HepG2 (cell line): ENCODE measurements around the gene NTM. TPM values are rescaled to one million over a fixed set of nuclear protein-coding genes. Genes with fewer than 3 reads are reported as not detected.

Experiments
- ATAC-seq: fragments of 200-7000 bp; cut with Tn5 transposase; 3 replicates; pipeline ENCODE4 v1.9.1; 2020; ENCODE audit warnings: mild to moderate bottlenecking, moderate library complexity
- BruUV-seq: library from RNA; stranded (reverse); fragments of 400-500 nt; replicated peaks from 2 replicates; lab custom pipeline; 2021; lab: Mats Ljungman, UMichigan
- CTCF ChIA-PET: fragments of 300-600 bp; formaldehyde crosslinking; extraction: SDS; loops from one replicate; lab custom pipeline; 2021; ENCODE audit warnings: low total read pairs, inconsistent platforms, low intra/inter-chr PET ratio; lab: Yijun Ruan, JAX
- POLR2A ChIA-PET: fragments of 350-600 bp; sonication (Branson Sonifier 250); formaldehyde crosslinking; loops from one replicate; lab custom pipeline; 2020; ENCODE audit warnings: antibody characterized with exemption, inconsistent platforms; lab: Yijun Ruan, JAX
- DNase-seq: peaks from one replicate; pipeline ENCODE4 v3.0.0-alpha.2; 2015; ENCODE audit warnings: low spot score
- FAIRE-seq: peaks from 3 replicates; lab custom pipeline; 2011; peaks lifted over from hg19 to GRCh38; lab: Jason Lieb, UNC
- H2AFZ ChIP-seq: one replicate; pipeline ENCODE4 v1.6.1; 2011; ENCODE audit warnings: low read length, inconsistent platforms
- H3K27ac ChIP-seq: fragments of 300-600 bp; 3 replicates; pipeline ENCODE4 v1.8.0; 2011; ENCODE audit warnings: mixed run types, mild to moderate bottlenecking, mixed read lengths, low read length, inconsistent platforms; ENCODE audit not compliant: insufficient read depth; ENCODE audit errors: extremely low read length
- H3K27me3 ChIP-seq, 2 experiments: fragments of 200-600 bp in 1 of 2; 2 replicates in 1 of 2; 3 replicates in 1 of 2; pipeline versions ENCODE4 v1.6.0 to v1.8.0; 2011; ENCODE audit warnings: low read length in 2 of 2, mild to moderate bottlenecking in 2 of 2, moderate library complexity in 2 of 2, inconsistent platforms in 1 of 2; ENCODE audit not compliant: insufficient read depth in 2 of 2, control insufficient read depth in 1 of 2
- H3K36me3 ChIP-seq, 2 experiments: fragments of 200-600 bp in 1 of 2; replicated peaks in 1 of 2; 2 replicates in 1 of 2; 3 replicates in 1 of 2; pipeline versions ENCODE4 v1.5.1 to v1.8.0; 2011; ENCODE audit warnings: low read length in 2 of 2, inconsistent platforms in 1 of 2; ENCODE audit not compliant: insufficient read depth in 2 of 2, control insufficient read depth in 1 of 2
- H3K4me1 ChIP-seq: 2 replicates; pipeline ENCODE4 v1.5.1; 2012; ENCODE audit warnings: low read length, inconsistent platforms; ENCODE audit not compliant: insufficient read depth
- H3K4me2 ChIP-seq: 2 replicates; pipeline ENCODE4 v1.6.0; 2011; ENCODE audit warnings: low read depth, low read length, inconsistent platforms
- H3K4me3 ChIP-seq, 3 experiments: fragments of 200-600 bp in 1 of 3; sonication (generic), shearing (Covaris generic) in 1 of 3; replicated peaks in 1 of 3; 2 replicates each; pipeline ENCODE4 v1.5.1; 2011 to 2016; ENCODE audit warnings: low read length in 3 of 3, inconsistent platforms in 2 of 3, low read depth in 2 of 3, mild to moderate bottlenecking in 2 of 3, control low read depth in 1 of 3, mixed read lengths in 1 of 3; ENCODE audit not compliant: insufficient read depth in 1 of 3
- H3K79me2 ChIP-seq: one replicate; pipeline ENCODE4 v1.6.1; 2011; ENCODE audit warnings: low read length, inconsistent platforms; ENCODE audit not compliant: insufficient read depth
- H3K9ac ChIP-seq: 2 replicates; pipeline ENCODE4 v1.6.0; 2011; ENCODE audit warnings: mild to moderate bottlenecking, low read depth, low read length, inconsistent platforms; ENCODE audit not compliant: insufficient read depth
- H3K9me3 ChIP-seq: 2 replicates; pipeline ENCODE4 v1.5.1; 2012; ENCODE audit warnings: mild to moderate bottlenecking, low read length
- H4K20me1 ChIP-seq: 2 replicates; pipeline ENCODE4 v1.6.0; 2011; ENCODE audit warnings: inconsistent platforms, mild to moderate bottlenecking, low read length, moderate library complexity; ENCODE audit not compliant: insufficient read depth
- CSRNP2 ChIP-seq: sonication (generic); formaldehyde crosslinking; conservative IDR thresholded peaks from 2 replicates; pipeline ENCODE4 v1.8.0; 2022; ENCODE audit warnings: low read depth, missing genetic modification reagents
- IKZF5 ChIP-seq: IDR thresholded peaks from 2 replicates; pipeline ENCODE4 v1.6.1; 2018; ENCODE audit warnings: missing genetic modification reagents, mild to moderate bottlenecking, missing compliant biosample characterization
- NBN ChIP-seq: fragments of 450-650 bp; conservative IDR thresholded peaks from 2 replicates; pipeline ENCODE4 v1.6.1; 2017
- PAX8 ChIP-seq: sonication (generic); formaldehyde crosslinking; IDR thresholded peaks from 2 replicates; pipeline ENCODE4 v1.8.0; 2022; ENCODE audit warnings: mild to moderate bottlenecking, missing genetic modification reagents, borderline replicate concordance
- PHF20 ChIP-seq: sonication (generic); formaldehyde crosslinking; IDR thresholded peaks from 2 replicates; pipeline ENCODE4 v1.5.0; 2020; ENCODE audit warnings: mild to moderate bottlenecking, missing genetic modification reagents
- PHF8 ChIP-seq: sonication (generic); formaldehyde crosslinking; IDR thresholded peaks from 2 replicates; pipeline ENCODE4 v1.5.0; 2020; ENCODE audit warnings: missing genetic modification reagents
- POLR2A ChIP-seq, 2 experiments: IDR thresholded peaks; 2 replicates each; pipeline ENCODE4 v1.6.1; 2011; ENCODE audit warnings: low read depth in 2 of 2, low read length in 2 of 2, mild to moderate bottlenecking in 1 of 2, moderate library complexity in 1 of 2; ENCODE audit not compliant: insufficient read depth in 1 of 2
- RORA ChIP-seq: sonication (generic); formaldehyde crosslinking; IDR thresholded peaks from 2 replicates; pipeline ENCODE4 v1.5.0; 2020; ENCODE audit warnings: mild to moderate bottlenecking, missing genetic modification reagents, moderate library complexity
- SMARCC2 ChIP-seq: fragments of 450-650 bp; IDR thresholded peaks from 2 replicates; pipeline ENCODE4 v1.6.1; 2017; ENCODE audit warnings: antibody characterized with exemption, mild to moderate bottlenecking
- STAG1 ChIP-seq: sonication (generic); formaldehyde crosslinking; IDR thresholded peaks from 2 replicates; pipeline ENCODE4 v1.4.0; 2020; ENCODE audit warnings: missing genetic modification reagents
- THRA ChIP-seq: sonication (generic); formaldehyde crosslinking; IDR thresholded peaks from 2 replicates; pipeline ENCODE4 v1.4.0; 2020; ENCODE audit warnings: missing genetic modification reagents, borderline replicate concordance
- TOE1 ChIP-seq: sonication (generic); formaldehyde crosslinking; IDR thresholded peaks from 2 replicates; pipeline ENCODE4 v1.4.0; 2020; ENCODE audit warnings: mild to moderate bottlenecking, missing genetic modification reagents
- ZNF232 ChIP-seq: sonication (generic); formaldehyde crosslinking; IDR thresholded peaks from 2 replicates; pipeline ENCODE4 v1.4.0; 2020; ENCODE audit warnings: missing genetic modification reagents, borderline replicate concordance
- ZNF251 ChIP-seq: sonication (generic); formaldehyde crosslinking; IDR thresholded peaks from 2 replicates; pipeline ENCODE4 v1.9.0; 2021; ENCODE audit warnings: mild to moderate bottlenecking, missing genetic modification reagents
- ZNF326 ChIP-seq: sonication (generic); formaldehyde crosslinking; IDR thresholded peaks from 2 replicates; pipeline ENCODE4 v1.4.0; 2020; ENCODE audit warnings: missing genetic modification reagents, borderline replicate concordance
- ZNF451 ChIP-seq: sonication (generic); formaldehyde crosslinking; IDR thresholded peaks from 2 replicates; pipeline ENCODE4 v1.5.0; 2020; ENCODE audit warnings: mild to moderate bottlenecking, missing genetic modification reagents
- ZNF574 ChIP-seq: sonication (generic); formaldehyde crosslinking; IDR thresholded peaks from 2 replicates; pipeline ENCODE4 v1.4.0; 2020; ENCODE audit warnings: missing genetic modification reagents
- ZNF703 ChIP-seq: sonication (generic); formaldehyde crosslinking; IDR thresholded peaks from 2 replicates; pipeline ENCODE4 v1.5.1; 2020; ENCODE audit warnings: missing genetic modification reagents, mild to moderate bottlenecking, moderate library complexity, borderline replicate concordance
- WGBS: methylation state at CpG from one replicate; pipeline ENCODE4 v1.1.6; 2017; ENCODE audit warnings: low lambda C conversion rate; 5-methylcytosine and 5-hydroxymethylcytosine counted together
- in situ Hi-C: cut with HindIII; loops from 2 replicates; pipeline ENCODE4 v1.10.0; 2017; ENCODE audit warnings: low pct_unique_long_range_greater_than_20kb; ENCODE audit not compliant: extremely low pct_ligation_motif_present
- intact Hi-C: fragments of 100-400 bp; cut with micrococcal nuclease; formaldehyde crosslinking; loops from one replicate; pipeline ENCODE4 v1.10.0; 2022; ENCODE audit not compliant: unreplicated experiment
- polyA plus RNA-seq, 8 experiments: library from polyadenylated mRNA; depleted of rRNA in 3 of 8; stranded (reverse) in 7 of 8; unstranded in 1 of 8; fragments of >200 nt; fragmentation: Illumina TruSeq in 4 of 8; extraction: Trizol in 4 of 8; gene quantifications; 2 replicates each; pipeline versions ENCODE4 v1.2.1 to v1.2.3, GENCODE V29; 2011 to 2016; ENCODE audit warnings: low read depth in 4 of 8, missing spikeins in 1 of 8, mixed read lengths in 1 of 8; ENCODE audit not compliant: insufficient read depth in 1 of 8
- total RNA-seq, 5 experiments: library from RNA; depleted of rRNA; stranded (reverse); fragments of >200 nt; fragmentation: Illumina TruSeq; extraction: Trizol; gene quantifications; 2 replicates each; pipeline ENCODE4 v1.2.3, GENCODE V29; 2016; ENCODE audit warnings: low read depth in 1 of 5

Gene NTM
- total and polyA plus RNA-seq, 2 of the 13 experiments (the other 11 are each of a cell fraction or from before 2014, with no cell fraction given) = not detected

- TF ChIP-seq ZNF574 (CRISPR knock-in tag) = no peak
- no peak for TF ChIP-seq CSRNP2 (CRISPR knock-in tag)
- no peak for TF ChIP-seq POLR2A (IDR thresholded peaks at IDR 0.05; ENCODE audit: insufficient read depth in 1 of 2, low read depth in 2 of 2, low read length in 2 of 2)
- TF ChIP-seq ZNF251 (CRISPR knock-in tag) = no peak
Observed at GRCh38 chr11:132357811-132358572, 987.6 kb downstream of the NTM start (continued).

GRCh38 chr11:132358573-132358953, 988.1 kb downstream of the NTM start:
- Histone ChIP-seq H3K4me3 (no peak overlapping the region), H2AFZ (no peak overlapping the region), H3K4me2 (no peak overlapping the region), H3K27ac (no peak overlapping the region), H3K27me3 (no peaks in the 10 kb centered on the region), H3K9ac (no peak overlapping the region), H3K36me3 (no peaks in the 10 kb centered on the region), H3K79me2 (no peaks in the 10 kb centered on the region), H4K20me1 (no peaks in the 10 kb centered on the region), H3K4me1 (no peaks in the 10 kb centered on the region), H3K9me3 (peaks cover 15% of the 10 kb centered on the region)
- BruUV-seq = no TSS peak
- intact Hi-C loops = no loop called here
- WGBS = 0% methylated on average over 4 of the region's 4 CpGs
- no peak for ATAC-seq
- CTCF ChIA-PET = no interaction called here
- POLR2A ChIA-PET = no interaction called here
- no peak for FAIRE-seq
- in situ Hi-C loops = no loop called here
- no peak for DNase-seq
- no peak for TF ChIP-seq PHF20 (CRISPR knock-in tag)
- TF ChIP-seq PHF8 = no peak
- no peak for TF ChIP-seq STAG1 (CRISPR knock-in tag)
- no peak for TF ChIP-seq SMARCC2
- TF ChIP-seq ZNF703 (CRISPR knock-in tag) = no peak
- TF ChIP-seq ZNF326 (CRISPR knock-in tag) = no peak
- TF ChIP-seq RORA (CRISPR knock-in tag) = no peak
- TF ChIP-seq ZNF232 (CRISPR knock-in tag) = no peak
- no peak for TF ChIP-seq TOE1 (CRISPR knock-in tag)
- TF ChIP-seq NBN = no peak
- TF ChIP-seq PAX8 (CRISPR knock-in tag) = no peak
- no peak for TF ChIP-seq ZNF451 (CRISPR knock-in tag)
- TF ChIP-seq THRA = no peak
- TF ChIP-seq IKZF5 (CRISPR knock-in tag) = no peak
